Measurements from ENCODE around the gene OBP2A.
A peak's percentile ranks its signal among the peaks of the same experiment; 100 is the strongest.
"Not testable (repeated sequence)": the region's sequence is repeated elsewhere in the genome, so short reads cannot be mapped to it uniquely, and the experiment has no call there.

The OBP2A gene
- 0 reads per million in 2 donors for total RNA-seq

GRCh38 chr9:135545646-135546176 lies at the start of gene OBP2A:
TSS of gene OBP2A (plus strand) at chr9:135546126. CDS start at chr9:135546181, 55 bp downstream.
- not testable (repeated sequence) for DNase-seq

GRCh38 chr9:135498381-135499126 lies 47.4 kb upstream of the OBP2A start:
- no peak for DNase-seq

- DNase-seq: peak; percentile 94
These were observed 46.4 kb upstream of the OBP2A start for GRCh38 chr9:135499326-135500070.

- DNase-seq: no peak
These were observed 45.8 kb upstream of the OBP2A start for GRCh38 chr9:135500071-135500524.

- DNase-seq: peak; percentile 77
These were observed 45.2 kb upstream of the OBP2A start, which contains the start of gene MRPS2 for GRCh38 chr9:135500525-135501260. TSS of gene MRPS2 (plus strand) at chr9:135500682. CDS start at chr9:135500711, 29 bp downstream.

GRCh38 chr9:135501261-135502167 lies 44.4 kb upstream of the OBP2A start:
- no peak for DNase-seq

GRCh38 chr9:135502168-135502872 lies 43.6 kb upstream of the OBP2A start:
- DNase-seq: no peak

- DNase-seq: no peak
These were observed 43.0 kb upstream of the OBP2A start for GRCh38 chr9:135502873-135503321.

GRCh38 chr9:135503371-135504261 lies 42.3 kb upstream of the OBP2A start:
- DNase-seq: no peak

- DNase-seq: peak; percentile 39
These were observed 41.4 kb upstream of the OBP2A start for GRCh38 chr9:135504262-135505243.

- DNase-seq: no peak
These were observed 40.3 kb upstream of the OBP2A start for GRCh38 chr9:135505406-135506187.

- no peak for DNase-seq
These were observed 39.4 kb upstream of the OBP2A start for GRCh38 chr9:135506327-135507103.

GRCh38 chr9:135507104-135508035 lies 38.6 kb upstream of the OBP2A start:
- DNase-seq: no peak

- no peak for DNase-seq
These were observed 37.6 kb upstream of the OBP2A start for GRCh38 chr9:135508211-135508820.

- DNase-seq: no peak
These were observed 36.5 kb upstream of the OBP2A start for GRCh38 chr9:135509458-135509857.
